Stimulated activated CD8-positive, alpha-beta memory T cell treated with anti-CD3 and anti-CD28 coated beads, Interleukin-4, amount 100 ng/mL, for 4 hours (primary cell): ENCODE data around the gene PITPNB.

ENCODE experiments used
- DNase-seq, 2 donors: peaks; one replicate each; pipeline ENCODE4 v3.0.0-alpha.2; 2020; ENCODE audit warnings: low read depth in 2 of 2, low spot score in 1 of 2

The PITPNB gene

GRCh38 chr22:27919942-27920755, 1.1 kb upstream of the PITPNB start:
- no peak for DNase-seq

GRCh38 chr22:27918341-27919221, 475 bp downstream of the PITPNB start:
- DNase-seq = peak; percentile 46 to 53

- no peak for DNase-seq
These were observed 3.1 kb downstream of the PITPNB start for GRCh38 chr22:27915986-27916385.

GRCh38 chr22:27913162-27913741, 5.8 kb downstream of the PITPNB start:
- no peak for DNase-seq

- DNase-seq = no peak
These were observed 7.0 kb downstream of the PITPNB start for GRCh38 chr22:27912101-27912500.

- DNase-seq = no peak
These were observed 7.7 kb downstream of the PITPNB start for GRCh38 chr22:27911330-27911729.

- DNase-seq = no peak
These were observed 12.8 kb downstream of the PITPNB start for GRCh38 chr22:27906241-27906640.

- DNase-seq = no peak
These were observed 13.4 kb downstream of the PITPNB start for GRCh38 chr22:27905653-27906052.

- no peak for DNase-seq
These were observed 15.1 kb downstream of the PITPNB start for GRCh38 chr22:27903805-27904473.

- DNase-seq = no peak
These were observed 18.9 kb downstream of the PITPNB start for GRCh38 chr22:27900153-27900552.

GRCh38 chr22:27896245-27896644, 22.8 kb downstream of the PITPNB start:
- DNase-seq = no peak

GRCh38 chr22:27895600-27895999, 23.5 kb downstream of the PITPNB start:
- no peak for DNase-seq

GRCh38 chr22:27892811-27893210, 26.2 kb downstream of the PITPNB start:
- DNase-seq = no peak

GRCh38 chr22:27892064-27892463, 27.0 kb downstream of the PITPNB start:
- DNase-seq = no peak

- DNase-seq = no peak
These were observed 30.7 kb downstream of the PITPNB start for GRCh38 chr22:27888310-27888709.

GRCh38 chr22:27886843-27887151, 32.3 kb downstream of the PITPNB start:
- DNase-seq = no peak

- peak; percentile 18 to 23 for DNase-seq
These were observed 32.8 kb downstream of the PITPNB start for GRCh38 chr22:27885977-27886842.

- DNase-seq = no peak
These were observed 35.3 kb downstream of the PITPNB start for GRCh38 chr22:27883656-27884350.

GRCh38 chr22:27882507-27883290, 36.4 kb downstream of the PITPNB start:
- no peak for DNase-seq
